GM12872 (cell line): ENCODE data around the gene MED16.

Source experiments
- TF ChIP-seq, protein P1 (sequence below): IDR thresholded peaks from 3 replicates; pipeline ENCODE4 v1.5.1; 2011; ENCODE audit warnings: low read depth, mild to moderate bottlenecking, low read length, moderate library complexity; ENCODE audit not compliant: insufficient read depth

MED16 gene

GRCh38 chr19:937259-937694 is 44.3 kb upstream of the MED16 start:
- TF ChIP-seq, protein P1, sequence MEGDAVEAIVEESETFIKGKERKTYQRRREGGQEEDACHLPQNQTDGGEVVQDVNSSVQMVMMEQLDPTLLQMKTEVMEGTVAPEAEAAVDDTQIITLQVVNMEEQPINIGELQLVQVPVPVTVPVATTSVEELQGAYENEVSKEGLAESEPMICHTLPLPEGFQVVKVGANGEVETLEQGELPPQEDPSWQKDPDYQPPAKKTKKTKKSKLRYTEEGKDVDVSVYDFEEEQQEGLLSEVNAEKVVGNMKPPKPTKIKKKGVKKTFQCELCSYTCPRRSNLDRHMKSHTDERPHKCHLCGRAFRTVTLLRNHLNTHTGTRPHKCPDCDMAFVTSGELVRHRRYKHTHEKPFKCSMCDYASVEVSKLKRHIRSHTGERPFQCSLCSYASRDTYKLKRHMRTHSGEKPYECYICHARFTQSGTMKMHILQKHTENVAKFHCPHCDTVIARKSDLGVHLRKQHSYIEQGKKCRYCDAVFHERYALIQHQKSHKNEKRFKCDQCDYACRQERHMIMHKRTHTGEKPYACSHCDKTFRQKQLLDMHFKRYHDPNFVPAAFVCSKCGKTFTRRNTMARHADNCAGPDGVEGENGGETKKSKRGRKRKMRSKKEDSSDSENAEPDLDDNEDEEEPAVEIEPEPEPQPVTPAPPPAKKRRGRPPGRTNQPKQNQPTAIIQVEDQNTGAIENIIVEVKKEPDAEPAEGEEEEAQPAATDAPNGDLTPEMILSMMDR = no peak

GRCh38 chr19:936175-936546 is 43.2 kb upstream of the MED16 start:
- TF ChIP-seq, protein P1 = no peak

- TF ChIP-seq, protein P1 = no peak
Observed at GRCh38 chr19:934865-935479, 42.0 kb upstream of the MED16 start.

DNA sequence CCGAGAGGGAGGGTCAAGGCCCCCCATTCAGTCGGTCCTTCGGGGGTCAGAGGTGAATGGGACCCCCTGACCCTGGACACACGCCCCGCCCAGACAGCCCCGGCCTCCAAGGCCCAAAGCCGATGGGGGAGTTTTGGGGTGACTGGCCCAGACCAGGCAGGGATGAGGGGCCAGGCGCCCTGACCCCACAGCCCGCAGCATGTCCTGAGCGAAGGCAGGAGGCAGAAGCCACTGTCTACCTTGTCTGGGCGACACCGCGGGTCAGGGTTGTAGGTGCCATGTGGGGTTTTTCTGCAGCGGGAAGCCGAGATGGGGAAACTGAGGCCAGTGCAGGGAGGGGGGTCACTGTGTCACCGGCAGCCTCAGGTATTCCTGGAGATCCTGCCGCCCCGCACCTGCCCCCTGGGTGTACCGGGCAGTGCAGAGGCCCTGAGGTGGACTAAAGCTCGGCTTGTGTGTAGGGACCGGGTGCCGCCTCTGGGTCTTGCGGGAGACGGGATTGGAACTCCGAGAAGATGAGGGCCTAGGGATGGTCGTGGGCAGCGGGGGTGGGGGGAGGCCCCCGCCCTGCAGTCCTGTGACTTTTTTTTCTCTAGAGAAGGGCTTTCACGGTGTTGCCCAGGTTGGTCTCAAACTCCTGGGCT is 41.3 kb upstream of the MED16 start:
- TF ChIP-seq, protein P1 = no peak

DNA sequence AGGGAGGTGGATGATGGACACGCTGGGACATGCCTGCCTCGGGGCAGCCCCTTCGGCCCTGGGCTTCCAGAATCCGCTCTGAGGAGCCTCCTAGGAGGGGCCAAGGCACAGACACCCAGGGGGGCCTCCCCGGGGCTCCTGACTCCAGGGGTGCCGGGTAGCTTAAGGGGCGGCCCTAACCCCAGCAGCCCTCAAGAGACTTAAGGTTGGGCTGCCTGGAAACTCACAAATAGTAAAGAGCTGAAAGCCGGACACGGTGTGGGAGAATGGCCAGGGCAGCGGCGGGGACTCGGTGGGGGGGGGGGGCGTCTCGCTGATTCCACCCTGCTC is 40.5 kb upstream of the MED16 start:
- TF ChIP-seq, protein P1 = no peak

DNA sequence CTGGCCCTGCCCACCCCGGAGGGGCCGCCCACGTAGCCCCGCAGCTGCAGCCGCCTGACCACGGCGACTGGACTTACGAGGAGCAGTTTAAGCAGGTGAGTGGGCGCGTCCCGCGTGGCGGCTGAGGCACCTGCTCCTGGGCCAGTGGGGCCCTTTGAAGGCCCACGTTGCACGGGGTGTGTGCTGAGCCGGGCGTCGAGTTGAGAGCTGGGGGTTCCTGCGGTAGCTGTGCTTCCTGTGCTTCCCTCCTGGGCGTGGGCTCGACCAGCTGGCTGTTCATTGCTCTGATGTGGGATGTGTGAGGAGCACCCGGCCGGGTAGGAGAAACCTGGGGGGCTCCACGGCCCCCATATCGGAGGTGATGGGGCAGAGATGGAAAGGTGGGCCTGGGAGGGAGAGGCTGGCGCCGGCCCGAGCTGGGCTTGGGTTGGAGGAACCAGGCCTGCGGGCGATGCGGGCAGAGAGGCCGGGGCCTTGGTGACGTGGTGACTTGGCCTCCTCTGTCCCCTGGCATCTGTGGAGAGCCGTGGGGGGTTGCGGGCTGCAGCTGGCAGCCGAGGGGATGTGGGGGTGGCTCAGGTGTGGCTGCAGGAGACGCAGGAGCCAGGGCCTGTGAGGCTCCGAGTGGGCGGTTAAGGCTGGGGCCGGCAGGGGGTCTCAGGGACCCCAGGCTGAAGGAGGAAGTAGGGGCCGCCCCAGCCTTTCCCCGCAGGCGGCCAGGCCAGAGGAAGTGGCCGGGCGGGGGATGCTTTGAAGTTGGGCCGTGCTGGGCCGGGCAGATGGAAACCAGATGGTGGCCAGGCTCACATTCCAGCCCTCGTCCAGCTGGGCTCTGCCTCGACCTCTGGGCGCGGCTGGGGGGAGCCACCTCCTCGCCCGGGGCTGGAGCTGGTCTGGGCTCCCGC is 39.9 kb upstream of the MED16 start:
- TF ChIP-seq, protein P1 = no peak

DNA sequence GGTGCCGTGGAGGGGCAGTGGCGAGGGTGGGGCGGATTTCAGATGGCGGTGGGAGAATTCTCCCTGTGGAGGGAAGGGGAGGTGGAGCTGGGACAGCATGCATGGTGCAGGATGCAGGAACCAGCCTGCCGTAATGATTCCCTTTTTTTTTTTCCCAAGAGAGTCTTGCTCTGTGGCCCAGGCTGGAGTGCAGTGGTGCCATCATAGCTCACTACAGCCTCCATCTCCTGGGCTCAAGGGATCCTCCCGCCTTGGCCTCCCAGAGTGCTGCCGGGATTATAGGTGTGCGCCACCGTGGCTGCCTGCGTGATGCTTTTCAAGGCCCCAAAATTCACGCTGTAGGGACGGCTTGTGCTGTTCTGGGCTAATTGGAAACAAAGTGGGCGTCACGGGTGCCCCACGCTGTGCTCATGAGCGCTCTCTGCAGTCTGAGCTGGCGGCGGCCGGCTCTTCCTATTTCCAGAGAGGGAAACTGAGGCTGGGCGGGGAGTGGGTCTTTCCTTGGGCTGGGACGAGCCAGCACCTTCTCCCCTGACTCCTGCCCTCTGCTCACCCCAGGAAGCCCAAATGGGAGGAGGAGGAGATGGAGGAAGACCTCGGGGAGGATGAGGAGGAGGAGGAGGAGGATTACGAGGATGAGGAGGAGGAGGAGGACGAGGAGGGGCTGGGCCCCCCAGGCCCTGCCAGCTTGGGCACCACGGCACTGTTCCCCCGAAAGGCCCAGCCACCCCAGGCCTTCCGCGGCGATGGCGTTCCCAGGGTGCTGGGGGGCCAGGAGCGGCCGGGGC is 39.1 kb upstream of the MED16 start:
- TF ChIP-seq, protein P1 = no peak
